GM19463 (cell line): ENCODE results near the gene HSF5.
"Not testable (repeated sequence)": the region's sequence is repeated elsewhere in the genome, so short reads cannot be mapped to it uniquely, and the experiment has no call there.

ENCODE experiments used
- ATAC-seq: cut with Tn5 transposase; IDR thresholded peaks from one replicate; pipeline ENCODE4 v1.9.1; 2021; ENCODE audit warnings: mild to moderate bottlenecking, moderate library complexity; ENCODE audit not compliant: unreplicated experiment

The HSF5 gene

GRCh38 chr17:58516644-58517377 lies 28.6 kb upstream of the HSF5 start:
- ATAC-seq = no peak

GRCh38 chr17:58515286-58515685 lies 27.1 kb upstream of the HSF5 start:
- no peak for ATAC-seq

- ATAC-seq = no peak
Observed at GRCh38 chr17:58514770-58515157, 26.6 kb upstream of the HSF5 start.

GRCh38 chr17:58513965-58514769 lies 26.0 kb upstream of the HSF5 start, which contains the start of gene MTMR4:
Gene MTMR4 (minus strand): TSS chr17:58514638. CDS start chr17:58514407, 231 bp downstream.
- ATAC-seq = peak; percentile 21

GRCh38 chr17:58513267-58513964 lies 25.2 kb upstream of the HSF5 start:
- no peak for ATAC-seq

- ATAC-seq = no peak
Observed at GRCh38 chr17:58510075-58510474, 21.9 kb upstream of the HSF5 start.

GRCh38 chr17:58508341-58509067 lies 20.3 kb upstream of the HSF5 start:
- ATAC-seq = no peak

GRCh38 chr17:58507123-58507634 lies 19.0 kb upstream of the HSF5 start:
- no peak for ATAC-seq

GRCh38 chr17:58506354-58507080 lies 18.3 kb upstream of the HSF5 start:
- no peak for ATAC-seq

GRCh38 chr17:58504826-58505351 lies 16.7 kb upstream of the HSF5 start:
- ATAC-seq = peak; percentile 85

GRCh38 chr17:58503866-58504265 lies 15.7 kb upstream of the HSF5 start:
- ATAC-seq = no peak

GRCh38 chr17:58503134-58503533 lies 14.9 kb upstream of the HSF5 start:
- ATAC-seq = not testable (repeated sequence)

GRCh38 chr17:58501451-58501850 lies 13.2 kb upstream of the HSF5 start:
- no peak for ATAC-seq

- no peak for ATAC-seq
Observed at GRCh38 chr17:58498177-58498828, 10.1 kb upstream of the HSF5 start.

GRCh38 chr17:58493506-58493905 lies 5.3 kb upstream of the HSF5 start:
- no peak for ATAC-seq

- no peak for ATAC-seq
Observed at GRCh38 chr17:58492238-58493121, 4.3 kb upstream of the HSF5 start.

GRCh38 chr17:58491510-58492045 lies 3.4 kb upstream of the HSF5 start:
- no peak for ATAC-seq

GRCh38 chr17:58488428-58488890 lies 251 bp upstream of the HSF5 start:
- no peak for ATAC-seq
